ENCODE data around the gene ZNF3. TPM values are rescaled to one million over a fixed set of nuclear protein-coding genes. Genes with fewer than 3 reads are reported as not detected.

The ZNF3 gene
- total and polyA plus RNA-seq, 9 of the 15 experiments (the other 6 are each of a cell fraction or from before 2014, with no cell fraction given), result 30.0 to 64.9 (median 51.5) TPM

DNA sequence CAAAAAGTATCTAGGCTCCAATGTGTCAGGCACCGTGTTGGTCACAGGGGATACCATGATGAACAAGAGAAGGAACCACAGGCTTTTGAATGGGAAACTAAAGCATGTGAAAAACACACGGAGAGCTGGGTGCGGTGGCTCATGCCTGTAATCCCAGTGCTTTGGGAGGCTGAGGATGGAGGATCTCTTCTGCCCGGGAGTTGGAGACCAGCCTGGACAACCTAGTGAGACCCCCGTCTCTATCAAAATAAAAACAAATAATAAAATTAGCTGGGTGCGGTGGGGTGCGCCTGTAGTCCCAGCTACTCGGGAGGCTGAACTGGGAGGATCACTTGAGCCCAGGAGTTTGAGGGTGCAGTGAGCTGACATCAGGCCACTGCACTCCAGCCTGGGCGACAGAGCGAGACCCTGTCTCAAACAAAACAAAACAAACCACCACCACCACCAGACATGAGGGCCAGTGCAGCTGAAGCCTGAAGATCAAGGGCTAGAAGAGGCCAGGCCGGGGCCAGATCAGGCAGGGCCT lies 6.6 kb upstream of the ZNF3 start (continued):
- TF ChIP-seq ZC3H4 (CRISPR knock-in tag; IDR thresholded peaks at IDR 0.05; ENCODE audit: borderline replicate concordance) (peak; percentile 78; the same call in 1 of the 2 replicates), MIER1 (IDR thresholded peaks at IDR 0.05; ENCODE audit: low read depth) (peak; percentile 51; the same call in 1 of the 2 replicates), GATA2 (CRISPR knock-in tag; IDR thresholded peaks at IDR 0.05) (0 out of 2 replicates have a peak, but pooled peaks have one; percentile 26), RBFOX2 (IDR thresholded peaks at IDR 0.05; ENCODE audit: low read depth, low read length) (no peak), MCM5 (IDR thresholded peaks at IDR 0.05; ENCODE audit: low read depth) (no peak), THRAP3 (IDR thresholded peaks at IDR 0.05; ENCODE audit: borderline replicate concordance) (peak; percentile 94), ZNF121 (CRISPR knock-in tag; conservative IDR thresholded peaks at IDR 0.05) (peak; percentile 76), SIN3B (IDR thresholded peaks at IDR 0.05; ENCODE audit: low read depth) (no peak)
- TF ChIP-seq, protein P1, sequence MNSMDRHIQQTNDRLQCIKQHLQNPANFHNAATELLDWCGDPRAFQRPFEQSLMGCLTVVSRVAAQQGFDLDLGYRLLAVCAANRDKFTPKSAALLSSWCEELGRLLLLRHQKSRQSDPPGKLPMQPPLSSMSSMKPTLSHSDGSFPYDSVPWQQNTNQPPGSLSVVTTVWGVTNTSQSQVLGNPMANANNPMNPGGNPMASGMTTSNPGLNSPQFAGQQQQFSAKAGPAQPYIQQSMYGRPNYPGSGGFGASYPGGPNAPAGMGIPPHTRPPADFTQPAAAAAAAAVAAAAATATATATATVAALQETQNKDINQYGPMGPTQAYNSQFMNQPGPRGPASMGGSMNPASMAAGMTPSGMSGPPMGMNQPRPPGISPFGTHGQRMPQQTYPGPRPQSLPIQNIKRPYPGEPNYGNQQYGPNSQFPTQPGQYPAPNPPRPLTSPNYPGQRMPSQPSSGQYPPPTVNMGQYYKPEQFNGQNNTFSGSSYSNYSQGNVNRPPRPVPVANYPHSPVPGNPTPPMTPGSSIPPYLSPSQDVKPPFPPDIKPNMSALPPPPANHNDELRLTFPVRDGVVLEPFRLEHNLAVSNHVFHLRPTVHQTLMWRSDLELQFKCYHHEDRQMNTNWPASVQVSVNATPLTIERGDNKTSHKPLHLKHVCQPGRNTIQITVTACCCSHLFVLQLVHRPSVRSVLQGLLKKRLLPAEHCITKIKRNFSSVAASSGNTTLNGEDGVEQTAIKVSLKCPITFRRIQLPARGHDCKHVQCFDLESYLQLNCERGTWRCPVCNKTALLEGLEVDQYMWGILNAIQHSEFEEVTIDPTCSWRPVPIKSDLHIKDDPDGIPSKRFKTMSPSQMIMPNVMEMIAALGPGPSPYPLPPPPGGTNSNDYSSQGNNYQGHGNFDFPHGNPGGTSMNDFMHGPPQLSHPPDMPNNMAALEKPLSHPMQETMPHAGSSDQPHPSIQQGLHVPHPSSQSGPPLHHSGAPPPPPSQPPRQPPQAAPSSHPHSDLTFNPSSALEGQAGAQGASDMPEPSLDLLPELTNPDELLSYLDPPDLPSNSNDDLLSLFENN (IDR thresholded peaks at IDR 0.05; ENCODE audit: low read depth in 2 of 2, low read length in 2 of 2), result no peak
- TF ChIP-seq, protein P2, sequence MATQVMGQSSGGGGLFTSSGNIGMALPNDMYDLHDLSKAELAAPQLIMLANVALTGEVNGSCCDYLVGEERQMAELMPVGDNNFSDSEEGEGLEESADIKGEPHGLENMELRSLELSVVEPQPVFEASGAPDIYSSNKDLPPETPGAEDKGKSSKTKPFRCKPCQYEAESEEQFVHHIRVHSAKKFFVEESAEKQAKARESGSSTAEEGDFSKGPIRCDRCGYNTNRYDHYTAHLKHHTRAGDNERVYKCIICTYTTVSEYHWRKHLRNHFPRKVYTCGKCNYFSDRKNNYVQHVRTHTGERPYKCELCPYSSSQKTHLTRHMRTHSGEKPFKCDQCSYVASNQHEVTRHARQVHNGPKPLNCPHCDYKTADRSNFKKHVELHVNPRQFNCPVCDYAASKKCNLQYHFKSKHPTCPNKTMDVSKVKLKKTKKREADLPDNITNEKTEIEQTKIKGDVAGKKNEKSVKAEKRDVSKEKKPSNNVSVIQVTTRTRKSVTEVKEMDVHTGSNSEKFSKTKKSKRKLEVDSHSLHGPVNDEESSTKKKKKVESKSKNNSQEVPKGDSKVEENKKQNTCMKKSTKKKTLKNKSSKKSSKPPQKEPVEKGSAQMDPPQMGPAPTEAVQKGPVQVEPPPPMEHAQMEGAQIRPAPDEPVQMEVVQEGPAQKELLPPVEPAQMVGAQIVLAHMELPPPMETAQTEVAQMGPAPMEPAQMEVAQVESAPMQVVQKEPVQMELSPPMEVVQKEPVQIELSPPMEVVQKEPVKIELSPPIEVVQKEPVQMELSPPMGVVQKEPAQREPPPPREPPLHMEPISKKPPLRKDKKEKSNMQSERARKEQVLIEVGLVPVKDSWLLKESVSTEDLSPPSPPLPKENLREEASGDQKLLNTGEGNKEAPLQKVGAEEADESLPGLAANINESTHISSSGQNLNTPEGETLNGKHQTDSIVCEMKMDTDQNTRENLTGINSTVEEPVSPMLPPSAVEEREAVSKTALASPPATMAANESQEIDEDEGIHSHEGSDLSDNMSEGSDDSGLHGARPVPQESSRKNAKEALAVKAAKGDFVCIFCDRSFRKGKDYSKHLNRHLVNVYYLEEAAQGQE (IDR thresholded peaks at IDR 0.05; ENCODE audit: borderline replicate concordance), result peak; percentile 28; the same call in 1 of the 2 replicates
- TF ChIP-seq, protein P2 (CRISPR knock-in tag; IDR thresholded peaks at IDR 0.05; ENCODE audit: low read depth), result no peak
- TF ChIP-seq, protein P3, sequence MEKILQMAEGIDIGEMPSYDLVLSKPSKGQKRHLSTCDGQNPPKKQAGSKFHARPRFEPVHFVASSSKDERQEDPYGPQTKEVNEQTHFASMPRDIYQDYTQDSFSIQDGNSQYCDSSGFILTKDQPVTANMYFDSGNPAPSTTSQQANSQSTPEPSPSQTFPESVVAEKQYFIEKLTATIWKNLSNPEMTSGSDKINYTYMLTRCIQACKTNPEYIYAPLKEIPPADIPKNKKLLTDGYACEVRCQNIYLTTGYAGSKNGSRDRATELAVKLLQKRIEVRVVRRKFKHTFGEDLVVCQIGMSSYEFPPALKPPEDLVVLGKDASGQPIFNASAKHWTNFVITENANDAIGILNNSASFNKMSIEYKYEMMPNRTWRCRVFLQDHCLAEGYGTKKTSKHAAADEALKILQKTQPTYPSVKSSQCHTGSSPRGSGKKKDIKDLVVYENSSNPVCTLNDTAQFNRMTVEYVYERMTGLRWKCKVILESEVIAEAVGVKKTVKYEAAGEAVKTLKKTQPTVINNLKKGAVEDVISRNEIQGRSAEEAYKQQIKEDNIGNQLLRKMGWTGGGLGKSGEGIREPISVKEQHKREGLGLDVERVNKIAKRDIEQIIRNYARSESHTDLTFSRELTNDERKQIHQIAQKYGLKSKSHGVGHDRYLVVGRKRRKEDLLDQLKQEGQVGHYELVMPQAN (IDR thresholded peaks at IDR 0.05; ENCODE audit: borderline replicate concordance), result no peak
- TF ChIP-seq, protein P4, sequence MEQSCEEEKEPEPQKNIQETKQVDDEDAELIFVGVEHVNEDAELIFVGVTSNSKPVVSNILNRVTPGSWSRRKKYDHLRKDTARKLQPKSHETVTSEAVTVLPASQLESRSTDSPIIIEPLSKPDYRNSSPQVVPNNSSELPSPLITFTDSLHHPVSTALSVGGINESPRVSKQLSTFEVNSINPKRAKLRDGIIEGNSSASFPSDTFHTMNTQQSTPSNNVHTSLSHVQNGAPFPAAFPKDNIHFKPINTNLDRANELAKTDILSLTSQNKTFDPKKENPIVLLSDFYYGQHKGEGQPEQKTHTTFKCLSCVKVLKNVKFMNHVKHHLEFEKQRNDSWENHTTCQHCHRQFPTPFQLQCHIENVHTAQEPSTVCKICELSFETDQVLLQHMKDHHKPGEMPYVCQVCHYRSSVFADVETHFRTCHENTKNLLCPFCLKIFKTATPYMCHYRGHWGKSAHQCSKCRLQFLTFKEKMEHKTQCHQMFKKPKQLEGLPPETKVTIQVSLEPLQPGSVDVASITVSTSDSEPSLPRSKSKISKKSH (CRISPR knock-in tag; IDR thresholded peaks at IDR 0.05), result no peak
